ENCODE measurements around the gene C19orf33.

- TF ChIP-seq POLR2A (IDR thresholded peaks at IDR 0.05) (no peak), CTCF (IDR thresholded peaks at IDR 0.05) (no peak), EP300 (IDR thresholded peaks at IDR 0.05) (no peak)
Observed at GRCh38 chr19:38278751-38279150, 25.3 kb upstream of the C19orf33 start.
